Hepatocyte (in vitro differentiated cells): ENCODE measurements around the gene TMEM50A. TPM values are rescaled to one million over a fixed set of nuclear protein-coding genes. Genes with fewer than 3 reads are reported as not detected.
"Not testable (repeated sequence)": the region's sequence is repeated elsewhere in the genome, so short reads cannot be mapped to it uniquely, and the experiment has no call there.

Experiments
- DNase-seq: peaks from one replicate; pipeline ENCODE4 v3.0.0-alpha.2; 2016; ENCODE audit warnings: low spot score
- H2AFZ ChIP-seq: fragments of 200-600 bp; sonication (generic); 2 replicates; pipeline ENCODE4 v1.6.0; 2016; ENCODE audit warnings: antibody characterized with exemption, mild to moderate bottlenecking
- H3K27ac ChIP-seq: fragments of 200-600 bp; sonication (generic); 2 replicates; pipeline ENCODE4 v1.5.1; 2016; ENCODE audit warnings: mild to moderate bottlenecking
- H3K27me3 ChIP-seq: fragments of 200-600 bp; sonication (generic); 2 replicates; pipeline ENCODE4 v1.6.1; 2016
- H3K36me3 ChIP-seq: fragments of 200-600 bp; sonication (generic); replicated peaks from 2 replicates; pipeline ENCODE4 v1.5.1; 2016; ENCODE audit warnings: low read depth; ENCODE audit not compliant: insufficient read depth
- H3K4me1 ChIP-seq: fragments of 200-600 bp; sonication (generic); 2 replicates; pipeline ENCODE4 v1.5.1; 2016; ENCODE audit warnings: mild to moderate bottlenecking, moderate library complexity; ENCODE audit not compliant: insufficient read depth
- H3K4me2 ChIP-seq: fragments of 200-600 bp; sonication (generic); 2 replicates; pipeline ENCODE4 v1.6.0; 2016
- H3K4me3 ChIP-seq: fragments of 200-600 bp; sonication (generic); 2 replicates; pipeline ENCODE4 v1.5.1; 2016; ENCODE audit warnings: mild to moderate bottlenecking
- H3K79me2 ChIP-seq: fragments of 200-600 bp; sonication (generic); 2 replicates; pipeline ENCODE4 v1.6.0; 2017; ENCODE audit warnings: mild to moderate bottlenecking
- H3K9me2 ChIP-seq: fragments of 200-600 bp; sonication (generic); replicated peaks from 2 replicates; pipeline ENCODE4 v1.6.0; 2017; ENCODE audit warnings: mild to moderate bottlenecking; ENCODE audit not compliant: insufficient read depth
- H3K9me3 ChIP-seq: fragments of 200-600 bp; sonication (generic); 2 replicates; pipeline ENCODE4 v1.5.1; 2016; ENCODE audit warnings: low read depth, mild to moderate bottlenecking
- H4K20me1 ChIP-seq: fragments of 200-600 bp; sonication (generic); 2 replicates; pipeline ENCODE4 v1.6.0; 2016; ENCODE audit warnings: mild to moderate bottlenecking; ENCODE audit not compliant: insufficient read depth, poor library complexity, severe bottlenecking
- CTCF ChIP-seq: fragments of 200-600 bp; sonication (generic); IDR thresholded peaks from 2 replicates; pipeline ENCODE4 v1.5.1; 2016; ENCODE audit warnings: antibody characterized with exemption, mild to moderate bottlenecking; ENCODE audit not compliant: poor library complexity
- EZH2 ChIP-seq: fragments of 200-600 bp; sonication (generic); IDR thresholded peaks from 2 replicates; pipeline ENCODE4 v1.6.1; 2016; ENCODE audit warnings: antibody characterized with exemption, mild to moderate bottlenecking, borderline replicate concordance
- EZH2phosphoT487 ChIP-seq: fragments of 200-600 bp; sonication (generic); IDR thresholded peaks from one replicate; pipeline ENCODE4 v1.6.1; 2018; ENCODE audit warnings: antibody characterized with exemption, mild to moderate bottlenecking, low read depth, moderate library complexity; ENCODE audit not compliant: unreplicated experiment, severe bottlenecking
- WGBS: methylation state at CpG from one replicate; pipeline ENCODE4 v1.1.6; 2016; ENCODE audit warnings: low lambda C conversion rate; ENCODE audit errors: missing lambda C conversion rate; 5-methylcytosine and 5-hydroxymethylcytosine counted together
- polyA plus RNA-seq: library from polyadenylated mRNA; unstranded; fragments of >200 nt; fragmentation: Nextera tagmentation; extraction: Ambion mirVana; gene quantifications from 2 replicates; pipeline ENCODE4 v1.2.1, GENCODE V29; 2016
- total RNA-seq: library from RNA; depleted of rRNA; stranded (reverse); fragments of >200 nt; gene quantifications from 2 replicates; pipeline ENCODE4 v1.2.3, GENCODE V29; 2014

Gene TMEM50A
- total and polyA plus RNA-seq, 2 experiments from 2014 or later: 98.2 to 151 TPM

GRCh38 chr1:25356848-25357247, 18.7 kb downstream of the TMEM50A start:
- Histone ChIP-seq H3K27me3 (no peaks in the 10 kb centered on the region), H3K4me3 (no peak overlapping the region), H3K9me3 (no peaks in the 10 kb centered on the region), H3K4me2 (no peak overlapping the region), H4K20me1 (no peaks in the 10 kb centered on the region), H3K27ac (no peak overlapping the region), H3K9me2 (no peaks in the 10 kb centered on the region), H3K4me1 (no peaks in the 10 kb centered on the region), H3K79me2 (no peaks in the 10 kb centered on the region), H3K36me3 (no peaks in the 10 kb centered on the region), H2AFZ (no peak overlapping the region)
- no peak for DNase-seq
- no peak for TF ChIP-seq EZH2phosphoT487
- no peak for TF ChIP-seq EZH2
- 100% methylated on average over 1 of the region's 1 CpG for WGBS

GRCh38 chr1:25360596-25361581, 22.8 kb downstream of the TMEM50A start:
- H3K4me2 ChIP-seq: no peak overlapping the region
- no peaks in the 10 kb centered on the region for H3K36me3 ChIP-seq
- no peak overlapping the region for H2AFZ ChIP-seq
- H3K9me3 ChIP-seq: no peaks in the 10 kb centered on the region
- DNase-seq: no peak
- TF ChIP-seq EZH2phosphoT487 (no peak), CTCF (no peak), EZH2 (no peak)
- no peaks in the 10 kb centered on the region for H3K79me2 ChIP-seq
- no peaks in the 10 kb centered on the region for H4K20me1 ChIP-seq
- H3K4me3 ChIP-seq: no peak overlapping the region
- no peak overlapping the region for H3K27ac ChIP-seq
- H3K27me3 ChIP-seq: no peaks in the 10 kb centered on the region
- WGBS: 95% methylated on average over 7 of the region's 7 CpGs
- H3K9me2 ChIP-seq: no peaks in the 10 kb centered on the region
- H3K4me1 ChIP-seq: no peaks in the 10 kb centered on the region

GRCh38 chr1:25361901-25362300, 23.8 kb downstream of the TMEM50A start:
- no peaks in the 10 kb centered on the region for H3K9me2 ChIP-seq
- no peaks in the 10 kb centered on the region for H3K36me3 ChIP-seq
- H3K27ac ChIP-seq: no peak overlapping the region
- no peak overlapping the region for H3K4me2 ChIP-seq
- no peaks in the 10 kb centered on the region for H4K20me1 ChIP-seq
- no peaks in the 10 kb centered on the region for H3K79me2 ChIP-seq
- H3K4me3 ChIP-seq: no peak overlapping the region
- no peak overlapping the region for H2AFZ ChIP-seq
- no peaks in the 10 kb centered on the region for H3K27me3 ChIP-seq
- 65% methylated on average over 2 of the region's 2 CpGs for WGBS
- DNase-seq: no peak
- H3K9me3 ChIP-seq: no peaks in the 10 kb centered on the region
- TF ChIP-seq EZH2phosphoT487 (no peak), EZH2 (no peak), CTCF (no peak)
- no peaks in the 10 kb centered on the region for H3K4me1 ChIP-seq

GRCh38 chr1:25362634-25363559, 24.8 kb downstream of the TMEM50A start:
- H3K27me3 ChIP-seq, H3K27ac ChIP-seq, H3K79me2 ChIP-seq, H3K4me3 ChIP-seq, H3K9me3 ChIP-seq, H3K4me2 ChIP-seq, H2AFZ ChIP-seq, H3K9me2 ChIP-seq, H3K36me3 ChIP-seq, DNase-seq, H3K4me1 ChIP-seq, H4K20me1 ChIP-seq: not testable (repeated sequence)
- no CpG with 5 or more reads among the region's 17 CpGs for WGBS
